AG04450 (cell line): ENCODE results near the gene VPS50. TPM values are rescaled to one million over a fixed set of nuclear protein-coding genes. Genes with fewer than 3 reads are reported as not detected.

Experiments used
- CTCF ChIA-PET: fragments of 300-600, 350-600 bp; formaldehyde crosslinking; extraction: SDS; loops from one replicate; lab custom pipeline; 2022; ENCODE audit warnings: antibody characterized with exemption, inconsistent platforms; lab: Charles Lee
- POLR2A ChIA-PET: fragments of 350-600 bp; formaldehyde crosslinking; extraction: SDS; loops from one replicate; lab custom pipeline; 2021; ENCODE audit warnings: antibody characterized with exemption, inconsistent platforms; lab: Yijun Ruan, JAX
- DNase-seq: peaks from one replicate; pipeline ENCODE4 v3.0.0-alpha.2; 2011; ENCODE audit warnings: low read depth, low spot score
- H3K27ac ChIP-seq: one replicate; pipeline ENCODE4 v1.5.1; 2012; ENCODE audit warnings: low read depth, low read length, control low read depth
- H3K27me3 ChIP-seq: one replicate; pipeline ENCODE4 v1.6.0; 2012; ENCODE audit warnings: low read length; ENCODE audit not compliant: control insufficient read depth, insufficient read depth
- H3K4me3 ChIP-seq: 2 replicates; pipeline ENCODE4 v1.5.1; 2011; ENCODE audit warnings: mild to moderate bottlenecking, low read depth, low read length, control low read depth
- H3K9me3 ChIP-seq: 2 replicates; pipeline ENCODE4 v1.5.1; 2012; ENCODE audit warnings: low read length; ENCODE audit not compliant: control insufficient read depth, insufficient read depth
- CTCF ChIP-seq: IDR thresholded peaks from 2 replicates; pipeline ENCODE4 v1.5.1; 2011; ENCODE audit warnings: low read depth, low read length, control low read depth, inconsistent platforms
- polyA plus RNA-seq: library from polyadenylated mRNA; depleted of rRNA; stranded (reverse); fragments of >200 nt; gene quantifications from 2 replicates; pipeline ENCODE4 v1.2.3, GENCODE V29; 2011

The VPS50 gene
- polyA plus RNA-seq, 1 experiment = 21.8 TPM

DNA sequence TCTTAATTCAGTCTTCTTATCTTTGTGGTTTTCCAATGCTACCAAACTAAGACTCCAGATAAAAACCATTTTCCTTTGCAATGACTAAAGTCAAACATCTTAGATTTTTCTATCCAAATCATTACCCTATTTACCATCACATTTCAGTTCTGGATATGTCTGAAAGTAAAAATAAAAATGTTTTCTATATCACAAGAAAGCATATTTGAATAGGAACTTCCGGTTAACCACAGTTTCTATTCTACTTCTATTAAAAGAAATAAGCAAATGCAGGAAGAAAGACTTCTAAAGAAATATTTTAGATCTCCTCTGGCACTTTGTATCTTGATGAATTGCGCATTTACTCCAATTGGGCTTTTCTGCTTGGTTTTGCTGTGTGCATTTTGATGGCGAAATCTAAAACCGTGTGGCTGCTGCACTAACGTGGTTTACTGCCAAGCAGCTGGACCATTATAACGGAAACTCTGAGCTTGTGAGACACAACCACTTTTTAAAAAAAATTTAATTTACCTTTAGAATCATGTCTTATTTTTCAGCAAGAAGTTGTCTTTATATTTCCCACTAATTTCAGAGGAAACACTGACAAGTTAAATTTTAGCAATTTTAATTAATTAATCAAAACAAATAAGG lies 146.1 kb downstream of the VPS50 start:
- TF ChIP-seq CTCF = no peak
- Histone ChIP-seq H3K27ac (no peak overlapping the region), H3K27me3 (peaks cover 2% of the 10 kb centered on the region), H3K4me3 (no peak overlapping the region), H3K9me3 (no peaks in the 10 kb centered on the region)
- DNase-seq = no peak
- POLR2A ChIA-PET = no interaction called here
- CTCF ChIA-PET = interaction anchor here (1.1 to 2.8 kb wide), 2 partner anchors 10 to 132 kb away, joined by 3 to 15 read pairs; no protein-coding TSS in a partner anchor

GRCh38 chr7:93382362-93382761 lies 150.2 kb downstream of the VPS50 start:
- CTCF ChIA-PET = no interaction called here
- no peak for DNase-seq
- TF ChIP-seq CTCF = no peak

GRCh38 chr7:93390660-93391059 lies 158.5 kb downstream of the VPS50 start:
- Histone ChIP-seq H3K9me3 (no peaks in the 10 kb centered on the region), H3K27me3 (no peaks in the 10 kb centered on the region), H3K27ac (no peak overlapping the region), H3K4me3 (no peak overlapping the region)
- no peak for DNase-seq
- CTCF ChIA-PET = no interaction called here
- POLR2A ChIA-PET = no interaction called here
- TF ChIP-seq CTCF = no peak

More at GRCh38 chr7:93382362-93382761, 150.2 kb downstream of the VPS50 start:
- Histone ChIP-seq H3K4me3 (no peak overlapping the region), H3K27ac (no peak overlapping the region), H3K27me3 (no peaks in the 10 kb centered on the region), H3K9me3 (no peaks in the 10 kb centered on the region)
- POLR2A ChIA-PET = no interaction called here

GRCh38 chr7:93392984-93393383 lies 160.8 kb downstream of the VPS50 start:
- ChIA-PET CTCF (no interaction called here), POLR2A (no interaction called here)
- Histone ChIP-seq H3K27me3 (no peaks in the 10 kb centered on the region), H3K27ac (no peak overlapping the region), H3K9me3 (no peaks in the 10 kb centered on the region), H3K4me3 (no peak overlapping the region)
- no peak for DNase-seq
- TF ChIP-seq CTCF = no peak

DNA sequence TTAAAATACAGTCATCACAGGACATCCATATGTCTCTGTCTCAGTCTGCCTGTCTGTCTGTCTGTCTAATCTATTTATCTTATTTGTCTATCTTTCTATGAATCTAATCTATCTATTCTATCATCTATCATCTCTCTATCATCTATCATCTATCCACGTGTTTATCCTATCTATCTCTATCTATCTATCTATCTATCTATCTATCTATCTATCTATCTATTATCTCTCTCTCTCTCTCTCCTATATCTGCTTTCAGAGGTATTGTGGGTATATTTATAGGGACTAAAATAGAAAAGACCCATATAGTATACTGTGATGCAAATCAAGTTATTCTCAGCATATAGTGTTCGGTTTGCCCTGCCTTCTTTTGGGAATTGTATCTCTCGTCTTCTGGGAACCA lies 167.5 kb downstream of the VPS50 start:
- POLR2A ChIA-PET = no interaction called here
- Histone ChIP-seq H3K4me3 (no peak overlapping the region), H3K9me3 (no peaks in the 10 kb centered on the region), H3K27me3 (no peaks in the 10 kb centered on the region), H3K27ac (no peak overlapping the region)
- TF ChIP-seq CTCF = no peak
- no peak for DNase-seq
- CTCF ChIA-PET = no interaction called here
